A549 (cell line): ENCODE data around the gene MITF. TPM values are rescaled to one million over a fixed set of nuclear protein-coding genes. Genes with fewer than 3 reads are reported as not detected.
"Not testable (repeated sequence)": the region's sequence is repeated elsewhere in the genome, so short reads cannot be mapped to it uniquely, and the experiment has no call there.

Experiments
- ATAC-seq, 2 experiments: fragments of 200-7000 bp in 1 of 2; fragments of >200 bp in 1 of 2; cut with Nextera tagmentation in 1 of 2; cut with Tn5 transposase in 1 of 2; 3 replicates each; pipeline versions ENCODE4 v1.8.0 to v1.9.1; 2018 to 2020; ENCODE audit warnings: mild to moderate bottlenecking in 1 of 2, moderate library complexity in 1 of 2
- CTCF ChIA-PET: fragments of 300-600 bp; sonication (Branson Sonifier 250); formaldehyde crosslinking; extraction: SDS; loops from one replicate; lab custom pipeline; 2021; ENCODE audit warnings: antibody characterized with exemption, inconsistent platforms; lab: Yijun Ruan, JAX
- POLR2A ChIA-PET: fragments of 350-600 bp; formaldehyde crosslinking; extraction: SDS; loops from one replicate; lab custom pipeline; 2021; ENCODE audit warnings: antibody characterized with exemption, inconsistent platforms; lab: Yijun Ruan, JAX
- DNase-seq, 2 experiments: peaks; one replicate each; pipeline versions ENCODE4 v3.0.0 to v3.0.0-alpha.2; 2011 to 2016; ENCODE audit warnings: low read depth in 1 of 2, low spot score in 1 of 2
- FAIRE-seq: peaks from 2 replicates; lab custom pipeline; 2011; peaks lifted over from hg19 to GRCh38; lab: Jason Lieb, UNC
- H3K27ac ChIP-seq, 2 experiments: fragments of >200 bp; sonication (Bioruptor Twin); formaldehyde crosslinking; 3 replicates each; pipeline ENCODE4 v1.5.1; 2016 to 2017
- H3K4me1 ChIP-seq: fragments of >200 bp; sonication (Bioruptor Twin); formaldehyde crosslinking; 3 replicates; pipeline ENCODE4 v1.6.1; 2016
- H3K4me2 ChIP-seq: fragments of >200 bp; sonication (Bioruptor Twin); formaldehyde crosslinking; 3 replicates; pipeline ENCODE4 v1.6.1; 2016
- H3K4me3 ChIP-seq: fragments of >200 bp; sonication (Bioruptor Twin); formaldehyde crosslinking; 3 replicates; pipeline ENCODE4 v1.5.1; 2016
- H3K9me3 ChIP-seq: fragments of >200 bp; sonication (Bioruptor Twin); formaldehyde crosslinking; 3 replicates; pipeline ENCODE4 v1.6.1; 2016
- BHLHE40 ChIP-seq: IDR thresholded peaks from 2 replicates; pipeline ENCODE4 v1.6.1; 2012; ENCODE audit warnings: low read depth, low read length, inconsistent platforms
- CHD2 ChIP-seq: fragments of 150-350 bp; IDR thresholded peaks from 2 replicates; pipeline ENCODE4 v1.6.1; 2014; ENCODE audit warnings: low read length; ENCODE audit not compliant: partially characterized antibody
- CHD4 ChIP-seq: fragments of 200-600 bp; sonication (generic); IDR thresholded peaks from 2 replicates; pipeline ENCODE4 v1.6.1; 2016; ENCODE audit warnings: antibody characterized with exemption, mild to moderate bottlenecking, borderline replicate concordance
- CTCF ChIP-seq: fragments of >200 bp; sonication (Bioruptor Twin); formaldehyde crosslinking; IDR thresholded peaks from 3 replicates; pipeline ENCODE4 v1.5.1; 2016
- E2F6 ChIP-seq: IDR thresholded peaks from 2 replicates; pipeline ENCODE4 v1.6.1; 2012; ENCODE audit warnings: low read depth, borderline replicate concordance
- EP300 ChIP-seq, 2 experiments: fragments of >200 bp; sonication (Bioruptor Twin); formaldehyde crosslinking; IDR thresholded peaks; 2 replicates in 1 of 2; 3 replicates in 1 of 2; pipeline ENCODE4 v1.6.1; 2016 to 2017
- ESRRA ChIP-seq: fragments of 150-350 bp; IDR thresholded peaks from 2 replicates; pipeline ENCODE4 v1.6.1; 2014; ENCODE audit warnings: mild to moderate bottlenecking, low read length, borderline replicate concordance
- HES2 ChIP-seq: fragments of >200 bp; sonication (Bioruptor Twin); formaldehyde crosslinking; IDR thresholded peaks from 2 replicates; pipeline ENCODE4 v1.6.1; 2016
- HOXA7 ChIP-seq: fragments of 250-450 bp; sonication (Bioruptor Pico); IDR thresholded peaks from 2 replicates; pipeline ENCODE4 v1.5.0; 2020; ENCODE audit warnings: mild to moderate bottlenecking, moderate library complexity
- HOXB13 ChIP-seq: fragments of 250-450 bp; sonication (Bioruptor Pico); IDR thresholded peaks from 2 replicates; pipeline ENCODE4 v1.5.0; 2020; ENCODE audit warnings: low read depth, mild to moderate bottlenecking, moderate library complexity
- JUN ChIP-seq, 2 experiments: fragments of >200 bp; sonication (Bioruptor Twin); formaldehyde crosslinking; IDR thresholded peaks; 2 replicates in 1 of 2; 3 replicates in 1 of 2; pipeline ENCODE4 v1.6.1; 2016 to 2017
- MAZ ChIP-seq: fragments of 150-350 bp; IDR thresholded peaks from 2 replicates; pipeline ENCODE4 v1.6.1; 2014; ENCODE audit warnings: antibody characterized with exemption, low read depth, low read length, borderline replicate concordance
- MYC ChIP-seq: IDR thresholded peaks from 2 replicates; pipeline ENCODE4 v1.6.1; 2012; ENCODE audit warnings: mild to moderate bottlenecking, inconsistent platforms, low read length, improper control_type of control experiment, borderline replicate concordance
- POLR2AphosphoS2 ChIP-seq: conservative IDR thresholded peaks from 2 replicates; pipeline ENCODE4 v1.6.1; 2012; ENCODE audit warnings: low read length, improper control_type of control experiment, inconsistent platforms
- RAD21 ChIP-seq, 2 experiments: fragments of >200 bp in 1 of 2; sonication (Bioruptor Twin) in 1 of 2; formaldehyde crosslinking in 1 of 2; IDR thresholded peaks in 1 of 2; conservative IDR thresholded peaks in 1 of 2; 2 replicates in 1 of 2; 3 replicates in 1 of 2; pipeline ENCODE4 v1.6.1; 2012 to 2018; ENCODE audit warnings: inconsistent platforms in 1 of 2
- RNF2 ChIP-seq: fragments of 200-600 bp; sonication (generic); IDR thresholded peaks from 2 replicates; pipeline ENCODE4 v1.6.1; 2016; ENCODE audit warnings: low read depth, mild to moderate bottlenecking, antibody characterized with exemption, moderate library complexity, borderline replicate concordance
- ZNF302 ChIP-seq: fragments of 250-450 bp; sonication (Bioruptor Pico); IDR thresholded peaks from 2 replicates; pipeline ENCODE4 v1.9.0; 2021; ENCODE audit warnings: inconsistent platforms, mild to moderate bottlenecking, moderate library complexity
- WGBS: methylation state at CpG from one replicate; pipeline ENCODE4 v1.1.6; 2017; ENCODE audit errors: missing lambda C conversion rate; 5-methylcytosine and 5-hydroxymethylcytosine counted together
- polyA plus RNA-seq, 4 experiments: library from polyadenylated mRNA; depleted of rRNA in 3 of 4; stranded (reverse); fragments of >200 nt; fragmentation: RNase III in 1 of 4; extraction: RNeasy Plus Mini Kit Qiagen cat#74134 plus additional on column Dnase treatment in 1 of 4; gene quantifications; 2 replicates in 3 of 4; 3 replicates in 1 of 4; pipeline ENCODE4 v1.2.3, GENCODE V29; 2011 to 2017

Gene MITF
- polyA plus RNA-seq, 2 of the 4 experiments (the other 2 are of a cell fraction), result 14.3 to 15.9 TPM

- H3K4me2 ChIP-seq, DNase-seq, H3K9me3 ChIP-seq, H3K27ac ChIP-seq, POLR2A ChIA-PET, FAIRE-seq, H3K4me3 ChIP-seq, ATAC-seq: not testable (repeated sequence)
- CTCF ChIA-PET, result interaction anchor here (0.9 to 9.2 kb wide), 3 partner anchors 21 to 105 kb away, joined by 3 to 226 read pairs (median 5); no protein-coding TSS in a partner anchor
- WGBS, result 93% methylated on average over 4 of the region's 4 CpGs
- H3K4me1 ChIP-seq, result peaks cover 13% of the 10 kb centered on the region
Observed at GRCh38 chr3:69796126-69796525, 56.9 kb downstream of the MITF start.

DNA sequence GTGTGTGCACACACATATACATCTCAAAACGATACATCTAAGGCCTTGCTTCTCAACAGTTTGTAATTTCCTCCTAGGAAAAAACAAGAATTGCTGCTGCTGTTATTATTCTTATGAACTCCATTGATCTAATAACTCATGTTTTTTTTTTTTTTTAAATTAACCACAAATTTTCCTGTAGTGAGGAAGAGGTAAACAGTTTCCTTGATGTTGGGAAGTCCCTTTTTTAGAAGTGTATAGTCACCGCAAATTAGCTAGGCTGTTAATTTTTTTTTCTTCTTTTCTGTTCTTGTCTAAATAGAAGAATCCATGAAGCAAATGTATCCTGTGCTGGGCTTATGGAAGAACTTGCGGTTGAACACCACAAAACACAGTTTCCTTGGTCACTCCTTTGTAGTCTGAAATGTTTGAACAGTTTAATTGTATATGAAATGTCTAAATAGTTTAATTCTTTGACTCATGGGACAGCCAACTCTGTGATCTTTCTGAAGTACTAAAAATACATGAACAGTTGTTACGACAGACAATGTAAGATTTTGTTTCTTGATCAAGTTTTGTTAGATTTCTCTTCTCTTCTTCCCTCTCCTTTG is 64.5 kb downstream of the MITF start:
- ATAC-seq, result no peak

DNA sequence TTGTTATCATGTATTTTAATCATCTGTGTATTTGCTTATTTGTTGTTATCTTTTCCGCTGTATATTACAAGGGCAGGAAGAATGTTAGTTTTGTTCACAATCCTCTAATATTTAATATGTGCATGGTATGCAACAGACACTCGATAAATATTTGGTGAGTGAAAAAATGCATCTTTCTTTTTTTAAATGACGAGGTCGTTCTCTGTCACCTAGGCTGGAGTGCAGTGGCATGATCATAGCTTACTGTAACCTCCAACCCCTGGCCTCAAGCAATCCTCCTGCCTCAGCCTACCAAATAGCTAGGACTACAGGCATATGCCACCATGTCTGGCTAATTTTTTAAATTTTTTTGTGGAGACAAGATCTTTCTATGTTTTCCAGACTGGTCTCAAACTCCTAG is 66.2 kb downstream of the MITF start:
- Histone ChIP-seq H3K9me3 (no peaks in the 10 kb centered on the region), H3K4me3 (no peak overlapping the region), H3K27ac (no peak overlapping the region), H3K4me2 (no peak overlapping the region), H3K4me1 (no peaks in the 10 kb centered on the region)
- FAIRE-seq, result no peak
- POLR2A ChIA-PET, result no interaction called here
- CTCF ChIA-PET, result interaction anchor here (1.3 to 2.1 kb wide), 2 partner anchors 13 to 114 kb away, joined by 6 to 9 read pairs; no protein-coding TSS in a partner anchor
- no peak for DNase-seq
- no peak for ATAC-seq
- no peak for TF ChIP-seq POLR2AphosphoS2
- TF ChIP-seq RAD21 (conservative IDR thresholded peaks at IDR 0.05 in 1 of 2, IDR thresholded peaks at IDR 0.05 in 1 of 2), result no peak
- no peak for TF ChIP-seq HES2
- TF ChIP-seq CTCF, result no peak
- no peak for TF ChIP-seq HOXB13 (CRISPR knock-in tag)
- TF ChIP-seq RNF2, result no peak
- TF ChIP-seq MYC, result no peak
- TF ChIP-seq EP300 (IDR thresholded peaks at IDR 0.05), result no peak
- TF ChIP-seq ZNF302, result no peak
- no peak for TF ChIP-seq MAZ
- WGBS, result 93% methylated on average over 4 of the region's 4 CpGs

More for the DNA sequence above, 64.5 kb downstream of the MITF start:
- H3K9me3 ChIP-seq, result no peaks in the 10 kb centered on the region
- DNase-seq (no peak), FAIRE-seq (no peak)
- H3K4me1 ChIP-seq, result no peaks in the 10 kb centered on the region
- TF ChIP-seq CHD2, result no peak
- TF ChIP-seq E2F6, result no peak
- TF ChIP-seq CHD4, result no peak
- TF ChIP-seq HOXA7, result no peak
- TF ChIP-seq BHLHE40, result no peak
- no peak for TF ChIP-seq JUN (IDR thresholded peaks at IDR 0.05)
- TF ChIP-seq ESRRA, result no peak
- no peak overlapping the region for H3K4me2 ChIP-seq
- 85% methylated on average over 4 of the region's 4 CpGs for WGBS
- ChIA-PET POLR2A (no interaction called here), CTCF (no interaction called here)
- H3K4me3 ChIP-seq, result no peak overlapping the region
- H3K27ac ChIP-seq, result no peak overlapping the region
